SK-MEL-5 (cell line): Measurements from ENCODE around the gene SLC6A9. TPM values are rescaled to one million over a fixed set of nuclear protein-coding genes. Genes with fewer than 3 reads are reported as not detected.

ENCODE experiments used
- DNase-seq: peaks from one replicate; pipeline ENCODE4 v3.0.0-alpha.2; 2016; ENCODE audit warnings: low read depth, low spot score
- in situ Hi-C: cut with HindIII; loops from 2 replicates; pipeline ENCODE4 v1.10.0; 2016; ENCODE audit warnings: low sequenced_read_pairs, high pct_unique_total_duplicates, low pct_unique_long_range_greater_than_20kb
- total RNA-seq: library from RNA; depleted of rRNA; stranded (reverse); fragments of >200 nt; shearing (Covaris generic); gene quantifications from 2 replicates; pipeline ENCODE4 v1.2.3, GENCODE V29; 2014

The SLC6A9 gene
- total RNA-seq, 1 experiment from 2014 or later: 0.77 TPM

DNA sequence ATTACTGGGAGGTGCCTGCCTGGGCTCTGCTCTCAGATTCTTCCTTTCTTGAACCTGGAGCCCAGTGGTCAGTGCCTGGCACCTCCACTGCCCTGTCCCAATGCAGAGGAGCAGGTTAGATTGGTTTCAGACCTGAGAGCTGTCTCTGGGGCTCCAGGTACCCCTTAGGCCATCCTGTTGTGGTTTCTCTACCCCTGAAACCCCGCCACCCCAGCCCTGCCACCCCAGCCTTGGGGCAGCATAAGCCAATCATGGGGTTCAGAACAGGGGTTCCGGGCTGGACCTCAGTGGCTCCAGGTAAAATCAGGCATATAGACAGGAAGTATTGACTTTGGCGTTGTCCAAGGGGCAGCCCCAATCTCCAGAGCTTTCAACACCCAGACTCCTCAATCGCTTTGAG, 3.2 kb upstream of the SLC6A9 start:
- DNase-seq: no peak
- in situ Hi-C loops: no loop called here

DNA sequence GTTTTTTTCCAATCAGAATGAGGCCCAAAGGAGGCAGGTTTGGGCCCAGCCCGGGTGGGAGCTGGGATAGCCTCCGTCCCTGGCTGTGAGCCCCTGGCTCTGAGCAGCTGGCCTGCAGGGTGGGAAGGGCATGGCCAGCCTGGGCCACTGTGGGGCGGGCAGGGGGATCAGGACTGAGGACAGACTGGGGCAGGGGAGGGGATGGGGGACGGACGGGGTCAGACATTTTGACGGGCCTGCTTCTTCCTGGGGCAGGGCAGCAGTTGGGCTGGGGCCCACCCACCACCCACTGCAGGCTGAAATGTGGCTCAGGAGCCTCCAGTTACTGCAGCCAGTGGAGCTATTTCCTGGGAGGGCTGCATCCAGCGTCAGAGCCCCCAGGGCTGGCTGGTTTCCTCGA, 2.5 kb upstream of the SLC6A9 start:
- DNase-seq: no peak
- in situ Hi-C loops: no loop called here

DNA sequence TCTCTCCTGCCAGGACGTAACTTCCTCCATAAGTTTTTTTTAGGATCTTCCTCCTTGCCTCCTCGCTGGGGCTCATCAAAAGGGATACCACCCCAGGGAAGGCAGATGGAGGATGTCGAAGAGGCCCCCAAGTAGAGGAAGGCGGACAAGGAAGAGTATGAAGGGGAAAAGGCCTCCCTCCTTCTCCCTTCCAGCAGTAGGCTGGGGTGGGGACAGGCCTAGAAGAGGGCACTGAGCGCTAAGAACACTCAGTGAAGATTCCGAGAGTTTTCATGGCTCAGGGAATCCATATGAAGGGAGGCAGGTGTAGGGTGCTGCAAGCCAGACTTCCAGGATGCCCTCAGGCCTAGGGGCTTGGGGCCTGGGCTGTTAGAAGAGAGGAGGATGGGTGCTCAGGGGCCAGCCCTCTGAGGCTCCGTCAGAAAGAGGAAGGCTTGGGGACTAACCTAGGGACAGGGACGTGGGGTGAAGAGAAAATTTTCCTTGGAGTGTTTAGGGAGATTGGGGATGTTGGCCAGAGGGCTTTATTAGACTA, 1.8 kb upstream of the SLC6A9 start:
- DNase-seq: no peak
- in situ Hi-C loops: no loop called here

DNA sequence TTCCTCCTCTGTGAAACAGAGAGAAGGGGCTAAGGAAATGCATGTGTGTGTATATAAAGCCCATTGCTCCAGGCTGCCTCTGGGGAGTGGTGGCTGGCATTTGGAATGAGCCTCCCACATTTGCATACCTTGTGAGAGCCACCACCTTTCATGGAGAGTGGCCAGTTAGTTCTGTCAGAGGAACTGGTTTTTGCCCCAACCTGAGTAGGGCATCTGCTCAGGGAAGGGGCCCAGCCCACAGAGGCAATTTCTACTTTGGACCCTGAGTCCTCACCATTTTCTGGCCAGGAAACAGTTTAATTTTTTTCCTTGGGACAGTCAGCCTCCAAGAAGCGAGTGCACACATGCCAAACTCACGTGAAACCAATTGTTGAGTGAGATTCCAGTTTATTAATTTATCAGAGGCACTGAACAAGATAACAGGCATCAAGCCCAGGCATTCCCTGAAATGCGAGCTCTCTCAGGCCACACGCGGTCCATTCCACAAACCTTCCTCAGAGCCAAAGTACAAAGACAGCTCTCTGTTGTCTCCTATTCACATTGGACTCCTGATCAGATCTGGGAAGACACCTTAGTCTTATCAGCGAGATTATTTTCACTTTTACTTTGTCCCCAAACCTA, 1.0 kb upstream of the SLC6A9 start:
- in situ Hi-C loops: no loop called here
- DNase-seq: no peak

DNA sequence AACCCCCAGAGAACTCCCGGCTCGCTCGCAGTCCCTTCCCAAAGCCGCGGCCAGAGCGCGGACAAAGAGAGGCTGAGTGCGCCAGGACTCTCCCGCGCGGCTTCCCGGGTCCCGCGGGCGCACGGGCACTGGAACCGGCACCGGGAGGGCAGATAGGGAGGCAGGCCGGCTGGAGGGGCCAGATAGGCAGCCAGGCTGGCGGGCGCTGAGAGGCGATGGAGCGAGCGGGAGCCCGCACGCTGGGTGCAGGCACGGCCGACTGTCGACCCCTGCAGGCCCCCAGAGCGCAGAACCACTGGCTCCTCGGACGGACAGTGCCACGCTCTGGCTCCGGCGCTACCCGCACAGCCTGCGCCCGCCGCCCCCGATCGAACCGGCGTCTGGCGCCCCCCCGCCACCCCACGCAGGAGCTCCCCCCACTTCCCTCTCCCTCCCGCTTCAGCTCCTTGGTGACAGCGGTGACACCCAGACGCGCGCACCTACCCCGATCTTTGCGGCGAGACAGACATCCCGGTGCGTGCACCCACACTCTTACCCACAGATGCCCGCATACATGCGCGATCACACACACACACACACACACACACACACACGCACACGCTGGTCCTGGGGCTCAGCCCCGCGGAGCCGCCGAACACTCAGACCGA, 534 bp downstream of the SLC6A9 start:
- peak; percentile 33 for DNase-seq
- in situ Hi-C loops: no loop called here

DNA sequence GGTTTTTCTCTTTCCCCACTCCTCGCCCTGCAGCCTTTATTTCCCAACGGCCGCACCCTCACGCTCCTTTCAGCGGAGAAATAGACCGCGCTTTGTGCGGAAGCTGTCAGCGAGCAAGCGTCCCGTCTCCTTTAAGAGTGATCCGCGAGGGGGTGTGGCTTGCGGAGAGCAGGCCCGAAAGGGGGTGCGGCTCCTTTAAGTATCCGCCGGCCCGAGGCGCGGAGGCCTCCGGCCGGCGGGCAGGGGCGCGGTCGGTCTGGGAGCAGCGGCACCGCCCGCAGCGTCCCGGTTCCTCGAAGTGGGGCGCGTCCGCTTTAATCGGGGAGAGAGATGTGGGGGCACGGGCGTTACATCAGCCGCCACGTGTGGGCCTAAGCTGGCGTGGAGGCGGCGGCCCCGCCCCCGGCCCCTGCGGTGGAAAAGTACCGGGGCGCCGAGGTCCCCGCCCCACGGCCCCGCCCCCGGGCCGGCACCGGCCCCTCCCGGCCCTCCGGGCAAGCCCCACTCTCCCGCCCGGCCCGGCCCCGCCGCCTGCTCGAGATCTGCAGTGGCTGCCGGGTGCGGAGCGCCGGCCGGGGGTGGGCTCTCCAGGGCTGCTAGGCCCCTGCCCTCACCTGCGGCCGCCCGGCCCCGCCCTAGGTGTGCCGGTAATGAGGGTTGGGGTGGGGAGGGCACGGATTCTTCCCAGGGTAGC, 1.2 kb downstream of the SLC6A9 start:
- DNase-seq: peak; percentile 82
- in situ Hi-C loops: no loop called here

DNA sequence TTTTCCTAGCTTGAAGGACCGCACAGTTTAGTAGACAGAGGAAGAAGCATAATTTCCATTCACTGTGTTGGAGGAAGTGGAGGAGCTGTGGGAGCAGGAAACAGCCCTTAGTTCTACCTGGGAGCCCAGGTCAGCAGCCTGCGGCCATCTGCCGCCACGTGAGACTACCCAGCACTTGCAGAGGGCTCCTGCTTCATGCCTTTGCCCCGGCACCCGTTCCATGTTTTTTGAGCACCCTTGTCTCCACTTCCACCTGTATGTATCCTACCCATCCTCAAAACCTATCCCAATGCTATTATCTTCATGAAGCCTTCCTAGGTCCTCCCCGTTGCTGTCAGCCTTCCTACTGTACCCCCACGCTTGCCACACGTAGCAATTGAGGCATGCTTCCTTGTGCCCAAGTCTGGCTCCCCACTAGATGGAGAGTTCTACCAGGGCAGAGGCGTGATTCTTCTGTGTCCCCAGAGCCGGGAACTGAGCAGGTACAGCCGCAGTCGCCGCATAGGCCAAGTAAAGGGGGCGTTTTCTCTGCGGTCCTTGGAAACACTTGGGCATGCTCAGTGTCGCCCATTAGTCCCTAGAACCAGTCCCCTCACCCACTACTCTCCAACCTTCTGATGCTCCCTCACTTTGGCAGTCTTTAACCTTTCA, 1.9 kb downstream of the SLC6A9 start:
- in situ Hi-C loops: no loop called here
- no peak for DNase-seq

DNA sequence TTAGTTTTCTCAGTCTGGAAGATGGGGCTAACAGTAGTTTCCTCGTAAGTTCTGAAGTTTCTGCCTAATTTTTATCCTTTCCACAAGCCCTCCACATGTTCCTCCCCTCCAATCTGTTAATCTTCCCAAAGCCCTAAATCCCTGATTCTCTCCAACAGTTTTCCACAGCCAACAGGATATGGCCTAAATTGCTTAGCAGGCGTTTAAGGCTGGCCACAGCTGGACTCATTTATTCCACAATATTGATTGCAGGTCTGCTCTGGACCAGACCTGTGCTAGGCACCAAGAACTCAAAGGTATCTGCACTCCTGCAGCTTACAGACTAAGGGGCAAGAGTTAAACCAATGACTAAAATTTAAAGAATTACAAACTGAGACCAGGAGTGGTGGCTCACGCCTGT, 3.9 kb downstream of the SLC6A9 start:
- in situ Hi-C loops: no loop called here
- DNase-seq: no peak

DNA sequence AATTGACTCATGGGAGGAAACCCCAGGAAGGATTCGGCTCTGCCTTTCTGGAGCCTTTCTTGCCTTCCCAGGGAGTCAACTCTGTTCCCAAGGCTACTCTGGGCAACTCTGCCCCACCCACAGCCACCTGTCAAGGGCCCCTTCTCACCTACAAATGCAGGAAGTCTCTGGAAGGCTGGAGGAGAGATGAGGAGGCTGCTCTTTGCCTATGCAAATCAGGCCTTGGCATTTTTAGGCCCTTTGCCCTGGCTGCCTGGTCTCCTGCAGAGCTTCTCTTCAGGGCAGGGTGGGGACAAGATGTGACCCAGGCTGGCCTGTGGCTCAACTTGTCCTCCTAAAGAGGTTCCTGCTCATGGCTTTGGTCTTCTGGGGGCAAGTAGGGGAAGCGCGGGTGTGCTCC, 5.4 kb downstream of the SLC6A9 start:
- in situ Hi-C loops: no loop called here
- DNase-seq: no peak

DNA sequence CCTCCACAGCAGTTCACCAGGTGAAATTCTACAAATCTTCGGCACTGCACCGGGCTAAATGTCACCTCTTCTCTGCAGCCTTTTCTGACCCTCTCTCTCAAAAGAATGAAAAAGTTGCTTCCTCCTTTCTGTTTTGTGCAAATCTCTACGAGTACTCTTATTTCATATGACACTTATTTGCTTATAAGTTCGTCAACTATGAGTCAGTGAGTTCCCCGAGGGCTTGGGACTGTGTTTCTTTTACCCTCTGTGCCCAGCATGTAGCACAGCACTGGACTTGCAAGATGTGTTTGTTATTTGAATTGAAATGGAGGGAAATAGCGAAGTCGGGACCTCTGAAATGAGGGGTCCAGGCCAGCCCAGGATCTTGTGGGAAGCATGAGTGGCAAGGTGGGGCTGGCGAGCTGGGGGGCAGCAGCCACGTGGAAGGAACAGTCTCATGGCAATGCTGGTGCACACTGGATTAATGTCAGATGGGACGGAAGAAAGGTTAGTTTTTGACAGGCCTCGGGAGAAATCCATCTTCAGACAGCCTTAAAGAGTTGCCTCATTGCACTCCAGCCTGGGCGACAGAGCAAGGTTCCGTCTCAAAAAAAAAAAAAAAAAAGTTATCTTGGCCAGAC, 6.2 kb downstream of the SLC6A9 start:
- DNase-seq: no peak
- in situ Hi-C loops: no loop called here

DNA sequence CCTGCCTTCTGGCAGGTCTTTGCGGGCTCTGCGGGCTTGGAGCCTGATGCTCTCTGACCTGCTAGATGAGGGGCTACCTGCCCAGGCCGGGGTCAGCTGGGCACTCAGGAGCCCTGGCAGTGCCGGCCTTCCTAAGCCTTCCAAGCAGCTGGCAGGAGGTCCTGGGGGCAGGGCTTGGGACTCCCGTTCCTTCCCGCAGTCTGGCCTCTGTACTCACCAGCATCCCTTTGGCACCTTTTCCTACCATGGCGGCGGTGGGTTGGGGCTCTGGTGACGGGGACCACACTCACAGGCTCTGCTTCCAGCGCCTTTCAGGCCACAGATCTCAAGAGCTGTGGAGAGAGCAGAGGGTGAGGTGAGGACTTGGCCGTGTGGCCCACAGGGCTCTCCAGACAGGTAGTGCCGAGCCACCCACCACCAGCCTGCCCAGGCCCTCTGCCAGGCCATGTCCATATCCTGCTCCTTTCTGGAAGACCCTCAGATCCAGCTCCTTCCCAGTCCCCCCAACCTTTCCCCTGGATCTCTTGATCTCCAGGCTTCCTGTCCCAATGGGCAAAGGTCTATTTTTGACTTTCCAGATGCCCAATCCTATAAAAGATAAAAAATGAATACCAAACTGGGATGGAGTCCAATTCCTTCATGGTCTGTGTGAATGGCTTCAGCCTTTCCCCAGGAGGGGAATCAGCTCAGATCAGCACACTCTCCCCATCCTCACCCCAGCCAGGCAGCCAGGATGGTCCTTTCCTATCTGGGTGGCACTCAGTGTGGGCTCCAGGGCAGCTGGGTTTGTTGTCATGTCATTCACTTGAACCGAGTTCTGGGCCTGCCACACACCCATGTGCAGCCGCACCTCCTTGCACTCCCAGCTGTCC, 7.0 kb downstream of the SLC6A9 start:
- in situ Hi-C loops: no loop called here
- DNase-seq: no peak

DNA sequence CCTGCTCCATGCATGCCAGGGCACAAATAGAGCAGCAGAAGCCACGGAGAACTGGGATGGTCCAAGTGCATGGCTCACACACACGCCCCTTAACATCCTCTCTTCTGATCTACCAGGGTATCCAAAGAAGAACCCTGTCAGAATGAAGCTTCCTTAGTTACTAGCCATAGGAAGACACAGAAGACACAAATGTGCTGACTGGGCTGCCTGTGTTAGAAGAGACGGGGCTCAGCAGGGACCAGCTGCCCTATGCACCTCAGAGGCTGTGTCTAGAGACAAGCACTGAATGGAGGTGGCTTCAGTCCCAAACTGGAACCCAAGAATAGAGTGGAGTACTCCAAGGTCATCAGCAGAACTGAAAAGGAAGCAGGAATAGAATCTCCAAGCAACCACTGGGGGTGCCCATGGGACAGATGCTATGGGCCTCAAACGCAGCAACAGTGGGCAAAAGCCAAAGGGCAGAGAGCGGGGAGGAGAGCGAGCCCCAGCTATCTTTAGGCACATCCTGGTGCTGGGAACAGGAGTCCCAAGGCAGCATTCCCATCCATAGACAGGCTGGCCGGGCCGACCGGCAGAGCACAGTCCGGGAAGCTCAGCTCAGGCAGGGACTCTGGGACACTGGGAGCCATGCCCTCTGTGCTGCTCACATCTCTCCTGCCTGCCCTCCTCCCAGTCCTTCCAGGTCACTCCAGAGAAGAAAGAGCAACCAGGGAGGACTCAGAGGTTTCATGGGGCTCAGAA, 9.5 kb downstream of the SLC6A9 start:
- DNase-seq: peak; percentile 10
- in situ Hi-C loops: no loop called here

DNA sequence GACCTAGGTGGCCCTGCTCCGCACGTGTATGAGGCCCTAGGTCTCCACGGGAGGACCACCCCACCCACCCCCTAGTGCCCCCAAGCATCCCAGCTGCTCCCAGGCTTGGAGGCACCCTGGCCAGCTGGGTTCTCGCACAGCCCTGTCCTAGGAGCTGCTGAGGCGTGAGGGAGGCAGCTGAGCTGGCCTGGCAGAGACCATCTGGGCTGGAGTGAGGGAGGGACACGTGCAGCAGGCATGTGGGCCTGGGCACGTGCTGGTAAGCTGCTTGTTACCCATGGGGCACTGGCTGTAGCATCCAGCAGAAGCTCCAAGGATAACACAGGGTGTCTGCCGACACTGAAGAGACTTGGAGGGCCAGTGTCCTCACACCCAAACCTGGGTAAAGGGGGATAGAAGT, 10.1 kb downstream of the SLC6A9 start:
- no peak for DNase-seq
- in situ Hi-C loops: no loop called here

DNA sequence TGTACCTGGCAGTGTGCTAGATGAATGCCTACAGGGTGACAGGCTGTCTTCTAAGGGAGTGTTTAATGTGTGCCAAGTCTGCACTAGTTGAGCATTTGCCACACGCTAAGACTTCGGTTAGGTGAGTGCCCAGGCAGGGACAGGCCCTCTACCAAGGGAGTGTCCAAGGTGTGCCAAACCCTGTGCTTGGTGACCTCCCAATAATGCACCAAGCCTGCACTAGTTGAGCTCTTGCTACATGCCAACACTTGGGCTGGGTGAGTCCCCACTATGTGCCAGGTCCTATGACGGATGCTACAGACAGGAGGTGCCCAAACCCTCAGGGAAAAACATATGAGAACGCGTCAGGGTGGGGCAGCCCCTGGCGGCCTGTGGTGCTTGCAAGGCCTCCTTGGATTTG, 10.8 kb downstream of the SLC6A9 start:
- DNase-seq: no peak
- in situ Hi-C loops: no loop called here

DNA sequence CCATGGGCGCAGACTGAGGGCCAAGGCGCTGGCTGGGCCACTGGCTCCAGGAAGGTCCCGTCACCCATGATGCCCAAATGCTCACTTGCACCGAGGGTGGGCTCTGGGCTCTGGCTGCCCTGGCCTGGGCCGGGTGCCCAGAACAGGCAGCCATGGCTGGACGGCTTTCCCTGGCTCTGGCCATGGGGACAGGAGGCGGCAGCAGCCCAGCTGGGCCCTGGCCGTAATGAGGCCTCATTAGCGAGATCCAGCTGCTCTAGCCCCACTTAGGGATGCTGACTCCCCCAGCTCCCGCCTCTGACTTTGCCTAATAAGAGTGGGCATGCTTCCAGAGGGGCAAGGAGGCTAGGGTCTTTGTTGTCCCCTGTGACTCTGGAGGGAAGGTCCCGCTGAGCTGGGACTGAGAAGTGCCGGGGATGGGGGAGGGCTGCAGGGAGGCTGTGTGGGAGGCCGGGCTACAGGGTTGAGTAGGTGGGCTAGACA, 11.8 kb downstream of the SLC6A9 start:
- DNase-seq: no peak
- in situ Hi-C loops: no loop called here

DNA sequence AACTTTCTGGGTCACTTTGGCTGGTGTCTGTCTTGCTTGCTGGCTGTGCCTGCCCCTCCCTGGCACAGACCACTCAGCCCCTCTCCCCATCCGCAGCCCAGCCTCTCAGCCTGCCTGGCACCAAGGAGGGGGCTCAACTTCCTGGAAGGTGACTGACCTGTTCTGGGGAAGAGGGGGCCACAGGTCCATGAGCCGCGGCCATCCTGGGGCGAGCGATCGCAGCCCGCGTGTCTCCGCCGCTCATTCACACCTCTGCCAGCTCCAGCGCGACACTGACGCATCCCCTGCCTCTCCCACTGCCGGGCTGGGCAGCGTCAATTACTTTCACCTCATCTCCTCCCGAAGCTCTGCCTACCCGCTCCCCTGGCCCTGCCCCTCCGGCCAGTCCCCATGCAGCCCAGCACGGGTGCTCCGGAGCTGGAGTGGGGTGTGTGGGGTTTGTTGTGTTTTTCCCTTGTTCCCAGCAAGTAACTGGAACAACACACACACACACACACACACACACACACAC, 14.3 kb downstream of the SLC6A9 start:
- no peak for DNase-seq
- in situ Hi-C loops: no loop called here
